GM12873 (cell line): ENCODE data around the gene ZNF844.

Source experiments
- CTCF ChIP-seq: IDR thresholded peaks from 2 replicates; pipeline ENCODE4 v1.5.1; 2012; ENCODE audit warnings: low read depth, mild to moderate bottlenecking, moderate library complexity, low read length, control low read depth; ENCODE audit not compliant: insufficient read depth; ENCODE audit errors: missing control alignments

Gene ZNF844

GRCh38 chr19:12085074-12085818 is 20.7 kb downstream of the ZNF844 start:
- no peak for TF ChIP-seq CTCF

- peak; percentile 80 for TF ChIP-seq CTCF
Measured at GRCh38 chr19:12090807-12091206, 26.3 kb downstream of the ZNF844 start.

GRCh38 chr19:12092065-12092867 is 27.7 kb downstream of the ZNF844 start:
- no peak for TF ChIP-seq CTCF

GRCh38 chr19:12092956-12093355 is 28.4 kb downstream of the ZNF844 start:
- no peak for TF ChIP-seq CTCF

GRCh38 chr19:12093777-12094176 is 29.2 kb downstream of the ZNF844 start:
- no peak for TF ChIP-seq CTCF

- TF ChIP-seq CTCF: no peak
Measured at GRCh38 chr19:12095111-12095790, 30.7 kb downstream of the ZNF844 start.

GRCh38 chr19:12098040-12098439 is 33.5 kb downstream of the ZNF844 start:
- TF ChIP-seq CTCF: no peak
